NB4 (cell line): ENCODE data around the gene ZNF627.

Experiments used
- DNase-seq: peaks from one replicate; pipeline ENCODE4 v3.0.0; 2010; ENCODE audit warnings: low read depth
- H3K4me3 ChIP-seq: one replicate; pipeline ENCODE4 v1.5.1; 2011; ENCODE audit warnings: mild to moderate bottlenecking, low read depth, low read length, moderate library complexity
- MYC ChIP-seq: IDR thresholded peaks from 2 replicates; pipeline ENCODE4 v1.6.1; 2011; ENCODE audit warnings: low read depth, low read length
- POLR2A ChIP-seq: IDR thresholded peaks from 2 replicates; pipeline ENCODE4 v1.6.1; 2011; ENCODE audit warnings: mild to moderate bottlenecking; ENCODE audit not compliant: insufficient read length; ENCODE audit errors: extremely low read depth
- TF ChIP-seq, protein P1 (sequence below): IDR thresholded peaks from 2 replicates; pipeline ENCODE4 v1.6.1; 2011; ENCODE audit warnings: low read depth, low read length
- TF ChIP-seq, protein P2 (sequence below): IDR thresholded peaks from one replicate; pipeline ENCODE4 v1.5.1; 2012; ENCODE audit warnings: low read depth, low read length

Gene ZNF627

GRCh38 chr19:11597202-11598102, at the start of gene ZNF627:
TSS of gene ZNF627 (plus strand) at chr19:11597483. CDS start at chr19:11597628, 145 bp downstream.
- peak; percentile 99 for DNase-seq
- TF ChIP-seq MYC (no peak; the same call in 1 of the 2 replicates), POLR2A (peak; percentile 96)
- TF ChIP-seq, protein P1, sequence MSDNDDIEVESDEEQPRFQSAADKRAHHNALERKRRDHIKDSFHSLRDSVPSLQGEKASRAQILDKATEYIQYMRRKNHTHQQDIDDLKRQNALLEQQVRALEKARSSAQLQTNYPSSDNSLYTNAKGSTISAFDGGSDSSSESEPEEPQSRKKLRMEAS, result peak; percentile 61; the same call in 1 of the 2 replicates
- H3K4me3 ChIP-seq, result peak within 1 kb of the TSS; percentile 88

DNA sequence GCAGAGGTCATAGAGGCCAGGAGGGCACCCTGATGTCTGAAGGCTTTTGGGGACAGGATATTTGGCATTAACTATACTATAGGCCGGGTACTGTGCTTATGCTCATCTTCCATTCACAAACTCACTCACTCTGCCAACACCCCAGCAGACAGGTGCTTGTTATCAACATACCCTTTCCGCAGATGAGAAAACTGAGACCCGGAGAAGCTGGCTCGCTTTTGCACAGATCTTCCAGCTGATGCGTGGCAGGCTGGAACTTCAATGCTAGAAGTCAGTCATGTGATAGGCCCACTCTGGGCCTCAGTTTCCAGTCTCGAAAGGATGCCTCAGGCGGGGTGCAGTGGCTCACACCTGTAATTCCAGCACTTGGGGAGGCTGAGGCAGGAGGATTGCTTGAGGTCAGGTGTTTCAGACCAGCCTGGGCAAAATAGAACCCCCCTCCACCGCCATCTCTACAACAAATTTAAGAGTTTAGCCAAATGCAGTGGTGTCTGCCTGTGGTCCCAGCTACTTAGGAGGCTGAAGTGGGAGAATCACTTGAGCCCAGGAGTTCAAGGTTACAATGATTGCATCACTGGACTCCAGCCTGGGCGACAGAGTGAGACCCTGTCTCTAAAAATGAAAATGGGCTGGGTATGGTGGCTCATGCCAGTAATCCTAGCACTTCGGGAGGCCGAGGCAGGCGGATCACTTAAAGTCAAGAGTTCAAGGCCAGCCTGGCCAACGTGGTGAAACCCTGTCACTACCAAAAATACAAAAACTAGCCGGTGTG, 49.2 kb upstream of the ZNF627 start:
- TF ChIP-seq, protein P2, sequence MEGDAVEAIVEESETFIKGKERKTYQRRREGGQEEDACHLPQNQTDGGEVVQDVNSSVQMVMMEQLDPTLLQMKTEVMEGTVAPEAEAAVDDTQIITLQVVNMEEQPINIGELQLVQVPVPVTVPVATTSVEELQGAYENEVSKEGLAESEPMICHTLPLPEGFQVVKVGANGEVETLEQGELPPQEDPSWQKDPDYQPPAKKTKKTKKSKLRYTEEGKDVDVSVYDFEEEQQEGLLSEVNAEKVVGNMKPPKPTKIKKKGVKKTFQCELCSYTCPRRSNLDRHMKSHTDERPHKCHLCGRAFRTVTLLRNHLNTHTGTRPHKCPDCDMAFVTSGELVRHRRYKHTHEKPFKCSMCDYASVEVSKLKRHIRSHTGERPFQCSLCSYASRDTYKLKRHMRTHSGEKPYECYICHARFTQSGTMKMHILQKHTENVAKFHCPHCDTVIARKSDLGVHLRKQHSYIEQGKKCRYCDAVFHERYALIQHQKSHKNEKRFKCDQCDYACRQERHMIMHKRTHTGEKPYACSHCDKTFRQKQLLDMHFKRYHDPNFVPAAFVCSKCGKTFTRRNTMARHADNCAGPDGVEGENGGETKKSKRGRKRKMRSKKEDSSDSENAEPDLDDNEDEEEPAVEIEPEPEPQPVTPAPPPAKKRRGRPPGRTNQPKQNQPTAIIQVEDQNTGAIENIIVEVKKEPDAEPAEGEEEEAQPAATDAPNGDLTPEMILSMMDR, result no peak
- TF ChIP-seq POLR2A, result no peak
- TF ChIP-seq, protein P1, result no peak
- TF ChIP-seq MYC, result no peak
- no peak for DNase-seq
- no peak overlapping the region for H3K4me3 ChIP-seq

DNA sequence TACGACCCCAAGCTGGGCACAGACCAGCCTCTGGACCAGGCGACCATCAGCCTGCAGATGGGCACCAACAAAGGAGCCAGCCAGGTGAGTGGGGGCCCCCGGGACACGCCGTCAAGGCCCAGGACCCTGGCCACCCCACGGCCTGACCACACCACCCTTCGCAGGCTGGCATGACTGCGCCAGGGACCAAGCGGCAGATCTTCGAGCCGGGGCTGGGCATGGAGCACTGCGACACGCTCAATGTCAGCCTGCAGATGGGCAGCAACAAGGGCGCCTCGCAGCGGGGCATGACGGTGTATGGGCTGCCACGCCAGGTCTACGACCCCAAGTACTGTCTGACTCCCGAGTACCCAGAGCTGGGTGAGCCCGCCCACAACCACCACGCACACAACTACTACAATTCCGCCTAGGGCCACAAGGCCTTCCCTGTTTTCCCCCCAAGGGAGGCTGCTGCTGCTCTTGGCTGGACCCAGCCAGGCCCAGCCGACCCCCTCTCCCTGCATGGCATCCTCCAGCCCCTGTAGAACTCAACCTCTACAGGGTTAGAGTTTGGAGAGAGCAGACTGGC, 47.8 kb upstream of the ZNF627 start:
- no peak overlapping the region for H3K4me3 ChIP-seq
- TF ChIP-seq, protein P2, result no peak
- TF ChIP-seq, protein P1, result no peak
- TF ChIP-seq POLR2A (no peak), MYC (no peak)
- DNase-seq, result no peak

- DNase-seq, result no peak
- no peak for TF ChIP-seq MYC
- no peak for TF ChIP-seq POLR2A
- TF ChIP-seq, protein P2, result no peak
- TF ChIP-seq, protein P1, result no peak
- H3K4me3 ChIP-seq, result no peak overlapping the region
Observed at GRCh38 chr19:11550265-11550664, 47.0 kb upstream of the ZNF627 start.

DNA sequence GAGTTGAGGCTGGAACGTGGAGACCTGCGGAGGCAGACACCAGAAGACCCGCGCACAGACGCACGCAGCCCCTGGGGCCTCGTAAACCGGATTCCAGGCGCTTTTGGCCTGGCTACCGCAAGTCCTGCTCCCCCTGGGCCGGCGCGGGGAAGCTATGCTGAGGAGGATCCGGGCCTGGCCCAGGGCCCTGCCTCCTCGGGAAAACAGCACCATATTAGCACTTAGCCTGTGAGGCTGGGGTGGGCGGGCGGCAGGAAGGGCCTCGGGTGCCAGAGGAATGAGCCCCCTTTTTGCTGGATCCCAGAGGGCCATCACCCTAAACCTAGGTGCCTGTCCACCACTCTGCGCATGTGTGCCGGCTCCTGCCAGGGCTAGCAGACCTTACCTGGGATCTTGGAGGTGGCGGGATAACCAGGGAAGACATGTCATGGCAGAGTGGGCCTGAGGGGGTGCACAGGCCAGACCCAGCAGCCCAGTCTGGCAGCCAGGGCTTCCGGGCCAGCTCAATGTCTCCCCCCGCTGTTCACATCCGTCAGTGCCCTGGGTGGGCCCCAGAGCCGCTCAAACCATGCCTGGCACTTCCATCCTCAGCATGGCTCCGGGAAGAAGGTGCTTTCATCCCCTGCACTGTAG, 45.6 kb upstream of the ZNF627 start:
- peak; percentile 38 for DNase-seq
- no peak overlapping the region for H3K4me3 ChIP-seq
- TF ChIP-seq, protein P2, result peak; percentile 29
- TF ChIP-seq, protein P1, result no peak
